Neutrophil (primary cell): Measurements from ENCODE around the gene KLHL29.

Source experiments
- H3K27ac ChIP-seq: fragments of 200-600 bp; sonication (generic); 2 replicates; pipeline ENCODE4 v1.5.1; 2016; ENCODE audit warnings: mild to moderate bottlenecking, moderate library complexity
- H3K27me3 ChIP-seq: fragments of 200-600 bp; sonication (generic); 2 replicates; pipeline ENCODE4 v1.6.0; 2016; ENCODE audit warnings: mild to moderate bottlenecking
- H3K36me3 ChIP-seq: fragments of 200-600 bp; sonication (generic); 2 replicates; pipeline ENCODE4 v1.5.1; 2017
- H3K4me1 ChIP-seq, 2 experiments: fragments of 200-600 bp in 1 of 2; sonication (generic) in 1 of 2; 1 replicate in 1 of 2; 2 replicates in 1 of 2; pipeline versions ENCODE4 v1.5.1 to v1.6.1; 2013 to 2016; ENCODE audit warnings: low read depth in 1 of 2, low read length in 1 of 2, mild to moderate bottlenecking in 1 of 2, moderate library complexity in 1 of 2; ENCODE audit not compliant: control insufficient read depth in 1 of 2, insufficient read depth in 1 of 2
- H3K4me3 ChIP-seq, 2 experiments: fragments of 200-600 bp in 1 of 2; sonication (generic) in 1 of 2; 1 replicate in 1 of 2; 2 replicates in 1 of 2; pipeline ENCODE4 v1.5.1; 2013 to 2016; ENCODE audit warnings: low read depth in 1 of 2, low read length in 1 of 2, mild to moderate bottlenecking in 1 of 2, moderate library complexity in 1 of 2
- H3K9me3 ChIP-seq: fragments of 200-600 bp; sonication (generic); 2 replicates; pipeline ENCODE4 v1.5.1; 2016
- CTCF ChIP-seq: fragments of 200-600 bp; sonication (generic); IDR thresholded peaks from 2 replicates; pipeline ENCODE4 v1.5.1; 2016; ENCODE audit warnings: antibody characterized with exemption

Gene KLHL29

GRCh38 chr2:23351388-23352141 is 33.4 kb upstream of the KLHL29 start:
- no peaks in the 10 kb centered on the region for H3K4me1 ChIP-seq
- no peak overlapping the region for H3K4me3 ChIP-seq
- H3K27me3 ChIP-seq, result peaks cover 44% of the 10 kb centered on the region
- no peaks in the 10 kb centered on the region for H3K36me3 ChIP-seq
- no peaks in the 10 kb centered on the region for H3K9me3 ChIP-seq
- no peak overlapping the region for H3K27ac ChIP-seq
- TF ChIP-seq CTCF, result no peak

GRCh38 chr2:23354554-23354953 is 30.4 kb upstream of the KLHL29 start:
- no peak for TF ChIP-seq CTCF
- Histone ChIP-seq H3K4me3 (no peak overlapping the region), H3K27ac (no peak overlapping the region), H3K9me3 (no peaks in the 10 kb centered on the region), H3K4me1 (no peaks in the 10 kb centered on the region), H3K36me3 (no peaks in the 10 kb centered on the region), H3K27me3 (peaks cover 52% of the 10 kb centered on the region)

- no peaks in the 10 kb centered on the region for H3K36me3 ChIP-seq
- H3K4me1 ChIP-seq, result no peaks in the 10 kb centered on the region
- no peaks in the 10 kb centered on the region for H3K9me3 ChIP-seq
- H3K27me3 ChIP-seq, result peaks cover 52% of the 10 kb centered on the region
- no peak overlapping the region for H3K27ac ChIP-seq
- TF ChIP-seq CTCF, result no peak
- no peak overlapping the region for H3K4me3 ChIP-seq
Observed at GRCh38 chr2:23355001-23355400, 30.0 kb upstream of the KLHL29 start.

- no peak overlapping the region for H3K4me3 ChIP-seq
- no peaks in the 10 kb centered on the region for H3K36me3 ChIP-seq
- no peak for TF ChIP-seq CTCF
- peaks cover 42% of the 10 kb centered on the region for H3K27me3 ChIP-seq
- H3K4me1 ChIP-seq, result no peaks in the 10 kb centered on the region
- no peak overlapping the region for H3K27ac ChIP-seq
- H3K9me3 ChIP-seq, result no peaks in the 10 kb centered on the region
Observed at GRCh38 chr2:23356711-23357110, 28.3 kb upstream of the KLHL29 start.

GRCh38 chr2:23359631-23360567 is 25.1 kb upstream of the KLHL29 start:
- no peaks in the 10 kb centered on the region for H3K36me3 ChIP-seq
- no peaks in the 10 kb centered on the region for H3K4me1 ChIP-seq
- no peak overlapping the region for H3K4me3 ChIP-seq
- H3K27me3 ChIP-seq, result peaks cover 43% of the 10 kb centered on the region
- TF ChIP-seq CTCF, result no peak
- H3K27ac ChIP-seq, result no peak overlapping the region
- no peaks in the 10 kb centered on the region for H3K9me3 ChIP-seq
